HEK293 (cell line): ENCODE results near the gene ZNF862.

Experiments used
- CTCF ChIA-PET: fragments of 350-600 bp; formaldehyde crosslinking; extraction: SDS; loops from one replicate; lab custom pipeline; 2021; ENCODE audit warnings: antibody characterized with exemption; lab: Yijun Ruan, JAX
- POLR2A ChIA-PET: fragments of 300-600 bp; formaldehyde crosslinking; extraction: SDS; loops from one replicate; lab custom pipeline; 2020; ENCODE audit warnings: antibody characterized with exemption, inconsistent platforms; lab: Yijun Ruan, JAX
- H3K27ac ChIP-seq: fragments of 200-500 bp; sonication (Bioruptor generic); 2 replicates; pipeline ENCODE4 v1.5.1; 2014; ENCODE audit warnings: low read depth, low read length, control low read depth, inconsistent platforms; ENCODE audit errors: extremely low read depth
- H3K36me3 ChIP-seq, 2 experiments: fragments of 200-500 bp in 1 of 2; sonication (Bioruptor generic) in 1 of 2; 1 replicate in 1 of 2; 2 replicates in 1 of 2; pipeline ENCODE4 v1.5.1; 2014 to 2017; ENCODE audit warnings: inconsistent platforms in 2 of 2, low read length in 2 of 2; ENCODE audit not compliant: control insufficient read depth in 2 of 2, insufficient read depth in 1 of 2
- H3K4me1 ChIP-seq: fragments of 200-500 bp; sonication (Bioruptor generic); 2 replicates; pipeline ENCODE4 v1.5.1; 2014; ENCODE audit warnings: mild to moderate bottlenecking, low read length, inconsistent platforms; ENCODE audit not compliant: control insufficient read depth, insufficient read depth
- H3K4me3 ChIP-seq: 2 replicates; pipeline ENCODE4 v1.5.1; 2011; ENCODE audit warnings: low read depth, mild to moderate bottlenecking, control low read depth, low read length, moderate library complexity
- H3K9me3 ChIP-seq: fragments of 200-500 bp; sonication (Bioruptor generic); 2 replicates; pipeline ENCODE4 v1.5.1; 2014; ENCODE audit warnings: low read depth, low read length, inconsistent platforms; ENCODE audit not compliant: control insufficient read depth, insufficient read depth
- BCL11A ChIP-seq: fragments of 450-650 bp; formaldehyde crosslinking; IDR thresholded peaks from 2 replicates; pipeline ENCODE4 v1.5.1; 2016; ENCODE audit warnings: low read depth, missing biosample characterization, missing genetic modification characterization
- FEZF1 ChIP-seq: fragments of 450-650 bp; formaldehyde crosslinking; IDR thresholded peaks from 2 replicates; pipeline ENCODE4 v1.5.1; 2016; ENCODE audit warnings: missing biosample characterization, missing genetic modification characterization
- HOXA7 ChIP-seq: sonication (generic); formaldehyde crosslinking; IDR thresholded peaks from 2 replicates; pipeline ENCODE4 v1.8.1; 2022; ENCODE audit warnings: missing genetic modification reagents, borderline replicate concordance
- KLF10 ChIP-seq: fragments of 450-650 bp; IDR thresholded peaks from 2 replicates; pipeline ENCODE4 v1.5.1; 2018; ENCODE audit warnings: missing biosample characterization, mild to moderate bottlenecking, missing genetic modification characterization
- PRDM1 ChIP-seq: fragments of 450-650 bp; formaldehyde crosslinking; IDR thresholded peaks from 2 replicates; pipeline ENCODE4; 2016; ENCODE audit warnings: missing biosample characterization, missing genetic modification characterization
- PRDM10 ChIP-seq: fragments of 450-650 bp; formaldehyde crosslinking; IDR thresholded peaks from 2 replicates; pipeline ENCODE4 v1.5.1; 2016; ENCODE audit warnings: missing biosample characterization, missing genetic modification characterization
- REST ChIP-seq: fragments of 450-650 bp; formaldehyde crosslinking; IDR thresholded peaks from 2 replicates; pipeline ENCODE4 v1.5.1; 2016; ENCODE audit warnings: missing biosample characterization, missing genetic modification characterization
- ZBTB7A ChIP-seq: fragments of 450-650 bp; formaldehyde crosslinking; IDR thresholded peaks from 2 replicates; pipeline ENCODE4 v1.5.1; 2016; ENCODE audit warnings: low read depth, missing biosample characterization, missing genetic modification characterization
- ZFHX2 ChIP-seq: fragments of 450-650 bp; formaldehyde crosslinking; conservative IDR thresholded peaks from 2 replicates; pipeline ENCODE4 v1.5.1; 2016; ENCODE audit warnings: missing biosample characterization, missing genetic modification characterization
- ZFP3 ChIP-seq: fragments of 450-650 bp; formaldehyde crosslinking; IDR thresholded peaks from 2 replicates; pipeline ENCODE4 v1.5.1; 2016; ENCODE audit warnings: low read depth, missing biosample characterization, missing genetic modification characterization
- ZNF121 ChIP-seq: fragments of 450-650 bp; formaldehyde crosslinking; IDR thresholded peaks from 2 replicates; pipeline ENCODE4 v1.5.1; 2016; ENCODE audit warnings: missing biosample characterization, missing genetic modification characterization
- ZNF138 ChIP-seq: fragments of 450-650 bp; formaldehyde crosslinking; IDR thresholded peaks from 2 replicates; pipeline ENCODE4 v1.5.1; 2016; ENCODE audit warnings: missing biosample characterization, missing genetic modification characterization, borderline replicate concordance
- ZNF19 ChIP-seq: fragments of 450-650 bp; formaldehyde crosslinking; IDR thresholded peaks from 2 replicates; pipeline ENCODE4; 2016; ENCODE audit warnings: missing biosample characterization, missing genetic modification characterization, low read depth
- ZNF202 ChIP-seq: fragments of 450-650 bp; formaldehyde crosslinking; IDR thresholded peaks from 2 replicates; pipeline ENCODE4 v1.5.1; 2016; ENCODE audit warnings: missing biosample characterization, missing genetic modification characterization, borderline replicate concordance
- ZNF223 ChIP-seq: fragments of 450-650 bp; formaldehyde crosslinking; IDR thresholded peaks from 2 replicates; pipeline ENCODE4 v1.5.1; 2016; ENCODE audit warnings: missing biosample characterization, missing genetic modification characterization
- ZNF248 ChIP-seq: fragments of 450-650 bp; formaldehyde crosslinking; IDR thresholded peaks from 2 replicates; pipeline ENCODE4 v1.5.1; 2017; ENCODE audit warnings: missing biosample characterization, missing genetic modification characterization
- ZNF354C ChIP-seq: fragments of 450-650 bp; formaldehyde crosslinking; IDR thresholded peaks from 2 replicates; pipeline ENCODE4 v1.5.1; 2016; ENCODE audit warnings: missing biosample characterization, missing genetic modification characterization, low read depth, borderline replicate concordance
- ZNF416 ChIP-seq: fragments of 450-650 bp; formaldehyde crosslinking; IDR thresholded peaks from 2 replicates; pipeline ENCODE4 v1.5.1; 2016; ENCODE audit warnings: missing biosample characterization, missing genetic modification characterization
- ZNF48 ChIP-seq: fragments of 450-650 bp; formaldehyde crosslinking; IDR thresholded peaks from 2 replicates; pipeline ENCODE4 v1.5.1; 2016; ENCODE audit warnings: missing biosample characterization, missing genetic modification characterization
- ZNF600 ChIP-seq: fragments of 450-650 bp; formaldehyde crosslinking; IDR thresholded peaks from 2 replicates; pipeline ENCODE4 v1.5.1; 2016; ENCODE audit warnings: missing biosample characterization, missing genetic modification characterization
- ZNF658 ChIP-seq: fragments of 450-650 bp; formaldehyde crosslinking; IDR thresholded peaks from 2 replicates; pipeline ENCODE4; 2016; ENCODE audit warnings: missing biosample characterization, missing genetic modification characterization
- ZNF747 ChIP-seq: fragments of 450-650 bp; formaldehyde crosslinking; IDR thresholded peaks from 2 replicates; pipeline ENCODE4 v1.5.1; 2016; ENCODE audit warnings: missing biosample characterization, missing genetic modification characterization
- ZNF792 ChIP-seq: fragments of 450-650 bp; formaldehyde crosslinking; IDR thresholded peaks from 2 replicates; pipeline ENCODE4 v1.5.1; 2016; ENCODE audit warnings: missing biosample characterization, missing genetic modification characterization
- ZSCAN30 ChIP-seq: fragments of 450-650 bp; IDR thresholded peaks from 2 replicates; pipeline ENCODE4 v1.5.1; 2018; ENCODE audit warnings: missing biosample characterization, mild to moderate bottlenecking, missing genetic modification characterization, moderate library complexity

Gene ZNF862

GRCh38 chr7:149790754-149791360 lies 47.3 kb upstream of the ZNF862 start:
- Histone ChIP-seq H3K27ac (no peak overlapping the region), H3K4me1 (no peaks in the 10 kb centered on the region), H3K36me3 (no peaks in the 10 kb centered on the region), H3K9me3 (no peaks in the 10 kb centered on the region), H3K4me3 (no peak overlapping the region)
- TF ChIP-seq ZNF48 (no peak), PRDM1 (tag by site-specific recombination) (no peak), FEZF1 (tag by site-specific recombination) (no peak), ZNF792 (tag by site-specific recombination) (no peak), ZNF354C (tag by site-specific recombination) (no peak), ZNF223 (no peak), REST (tag by site-specific recombination) (no peak), ZNF416 (no peak), ZNF138 (tag by site-specific recombination) (no peak), ZFP3 (tag by site-specific recombination) (no peak), ZNF202 (no peak), ZNF248 (no peak), KLF10 (tag by site-specific recombination) (no peak), ZNF658 (no peak), ZNF747 (tag by site-specific recombination) (no peak), ZBTB7A (tag by site-specific recombination) (no peak)
- POLR2A ChIA-PET = no interaction called here
- CTCF ChIA-PET = interaction anchor here (0.6 to 3.2 kb wide), 5 partner anchors 9 to 128 kb away, joined by 3 to 20 read pairs (median 6); no protein-coding TSS in a partner anchor

GRCh38 chr7:149791411-149792219 lies 46.6 kb upstream of the ZNF862 start:
- H3K27ac ChIP-seq = no peak overlapping the region
- no peak overlapping the region for H3K4me3 ChIP-seq
- no peaks in the 10 kb centered on the region for H3K36me3 ChIP-seq
- TF ChIP-seq BCL11A (tag by site-specific recombination) (0 out of 2 replicates have a peak, but pooled peaks have one; percentile 35), ZNF121 (tag by site-specific recombination) (no peak), ZFHX2 (0 out of 2 replicates have a peak, but pooled peaks have one; percentile 14)
- no peaks in the 10 kb centered on the region for H3K9me3 ChIP-seq
- ChIA-PET CTCF (interaction anchor here (1.1 to 1.9 kb wide), 2 partner anchors 13 to 17 kb away, joined by 5 to 6 read pairs; no protein-coding TSS in a partner anchor), POLR2A (no interaction called here)
- H3K4me1 ChIP-seq = no peaks in the 10 kb centered on the region

- Histone ChIP-seq H3K27ac (no peak overlapping the region), H3K9me3 (no peaks in the 10 kb centered on the region), H3K4me1 (no peaks in the 10 kb centered on the region), H3K36me3 (no peaks in the 10 kb centered on the region), H3K4me3 (no peak overlapping the region)
- CTCF ChIA-PET = no interaction called here
- POLR2A ChIA-PET = no interaction called here
- TF ChIP-seq ZNF600 (tag by site-specific recombination) = no peak
- TF ChIP-seq ZSCAN30 (tag by site-specific recombination) = no peak
- TF ChIP-seq PRDM10 (tag by site-specific recombination) = no peak
- TF ChIP-seq HOXA7 = no peak
- TF ChIP-seq ZNF19 (tag by site-specific recombination) = no peak
- TF ChIP-seq BCL11A (tag by site-specific recombination) = no peak
Measured at GRCh38 chr7:149792220-149792595, 46.0 kb upstream of the ZNF862 start.
